HL-60 (cell line): ENCODE results near the gene AFAP1L1.

Experiments used
- CTCF ChIP-seq: IDR thresholded peaks from one replicate; pipeline ENCODE4 v1.5.1; 2011; ENCODE audit warnings: low read length, control low read depth, inconsistent platforms; ENCODE audit not compliant: insufficient read depth
- GABPA ChIP-seq: IDR thresholded peaks from 2 replicates; pipeline ENCODE4 v1.6.1; 2012; ENCODE audit warnings: low read depth
- POLR2AphosphoS5 ChIP-seq: IDR thresholded peaks from 2 replicates; pipeline ENCODE4 v1.6.1; 2012; ENCODE audit warnings: low read depth
- SPI1 ChIP-seq: IDR thresholded peaks from 2 replicates; pipeline ENCODE4 v1.6.1; 2012; ENCODE audit warnings: low read depth, mild to moderate bottlenecking, borderline replicate concordance
- TF ChIP-seq, protein P1 (sequence below): IDR thresholded peaks from 2 replicates; pipeline ENCODE4 v1.6.1; 2012; ENCODE audit warnings: low read depth; ENCODE audit not compliant: insufficient replicate concordance

DNA sequence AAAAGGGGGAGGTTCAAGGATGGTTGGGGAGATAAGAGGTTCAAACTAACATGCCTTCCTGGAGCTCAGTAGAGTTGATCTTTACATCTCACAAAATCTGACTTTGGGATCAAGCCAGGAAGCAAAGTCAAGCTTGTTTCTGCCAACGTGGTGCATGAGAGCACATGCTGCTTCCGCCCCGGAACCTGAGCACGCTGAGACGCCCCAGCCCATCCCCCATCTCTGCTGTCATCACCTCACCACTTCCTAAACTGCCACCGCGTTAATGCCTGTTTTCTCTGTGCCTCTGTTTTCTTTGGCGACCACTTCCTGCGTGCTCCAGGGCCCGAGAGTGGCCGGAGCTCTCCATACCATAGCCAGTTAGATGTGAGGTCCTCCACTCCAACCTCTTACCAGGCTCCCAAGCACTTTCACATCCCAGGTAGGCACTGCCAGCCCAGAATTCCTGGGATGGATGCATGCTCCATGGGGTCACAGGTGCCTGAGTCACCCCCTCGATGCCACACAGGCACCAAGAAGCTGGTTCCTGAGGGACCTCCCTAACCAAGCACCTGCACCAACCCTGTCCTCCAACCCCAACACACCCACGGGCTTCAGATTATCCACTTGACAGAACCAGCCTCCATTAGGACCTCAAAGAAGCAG is 31.2 kb upstream of the AFAP1L1 start:
- TF ChIP-seq CTCF (no peak), POLR2AphosphoS5 (peak; percentile 36; the same call in 1 of the 2 replicates), SPI1 (peak; percentile 19; the same call in 1 of the 2 replicates), GABPA (no peak)
- TF ChIP-seq, protein P1, sequence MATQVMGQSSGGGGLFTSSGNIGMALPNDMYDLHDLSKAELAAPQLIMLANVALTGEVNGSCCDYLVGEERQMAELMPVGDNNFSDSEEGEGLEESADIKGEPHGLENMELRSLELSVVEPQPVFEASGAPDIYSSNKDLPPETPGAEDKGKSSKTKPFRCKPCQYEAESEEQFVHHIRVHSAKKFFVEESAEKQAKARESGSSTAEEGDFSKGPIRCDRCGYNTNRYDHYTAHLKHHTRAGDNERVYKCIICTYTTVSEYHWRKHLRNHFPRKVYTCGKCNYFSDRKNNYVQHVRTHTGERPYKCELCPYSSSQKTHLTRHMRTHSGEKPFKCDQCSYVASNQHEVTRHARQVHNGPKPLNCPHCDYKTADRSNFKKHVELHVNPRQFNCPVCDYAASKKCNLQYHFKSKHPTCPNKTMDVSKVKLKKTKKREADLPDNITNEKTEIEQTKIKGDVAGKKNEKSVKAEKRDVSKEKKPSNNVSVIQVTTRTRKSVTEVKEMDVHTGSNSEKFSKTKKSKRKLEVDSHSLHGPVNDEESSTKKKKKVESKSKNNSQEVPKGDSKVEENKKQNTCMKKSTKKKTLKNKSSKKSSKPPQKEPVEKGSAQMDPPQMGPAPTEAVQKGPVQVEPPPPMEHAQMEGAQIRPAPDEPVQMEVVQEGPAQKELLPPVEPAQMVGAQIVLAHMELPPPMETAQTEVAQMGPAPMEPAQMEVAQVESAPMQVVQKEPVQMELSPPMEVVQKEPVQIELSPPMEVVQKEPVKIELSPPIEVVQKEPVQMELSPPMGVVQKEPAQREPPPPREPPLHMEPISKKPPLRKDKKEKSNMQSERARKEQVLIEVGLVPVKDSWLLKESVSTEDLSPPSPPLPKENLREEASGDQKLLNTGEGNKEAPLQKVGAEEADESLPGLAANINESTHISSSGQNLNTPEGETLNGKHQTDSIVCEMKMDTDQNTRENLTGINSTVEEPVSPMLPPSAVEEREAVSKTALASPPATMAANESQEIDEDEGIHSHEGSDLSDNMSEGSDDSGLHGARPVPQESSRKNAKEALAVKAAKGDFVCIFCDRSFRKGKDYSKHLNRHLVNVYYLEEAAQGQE = no peak
